GF-D8 (cell line): Measurements from ENCODE around the gene LDAH.

ENCODE experiments used
- DNase-seq: peaks from one replicate; lab custom pipeline; 2025; lab: John Stamatoyannopoulos, UW

LDAH gene

DNA sequence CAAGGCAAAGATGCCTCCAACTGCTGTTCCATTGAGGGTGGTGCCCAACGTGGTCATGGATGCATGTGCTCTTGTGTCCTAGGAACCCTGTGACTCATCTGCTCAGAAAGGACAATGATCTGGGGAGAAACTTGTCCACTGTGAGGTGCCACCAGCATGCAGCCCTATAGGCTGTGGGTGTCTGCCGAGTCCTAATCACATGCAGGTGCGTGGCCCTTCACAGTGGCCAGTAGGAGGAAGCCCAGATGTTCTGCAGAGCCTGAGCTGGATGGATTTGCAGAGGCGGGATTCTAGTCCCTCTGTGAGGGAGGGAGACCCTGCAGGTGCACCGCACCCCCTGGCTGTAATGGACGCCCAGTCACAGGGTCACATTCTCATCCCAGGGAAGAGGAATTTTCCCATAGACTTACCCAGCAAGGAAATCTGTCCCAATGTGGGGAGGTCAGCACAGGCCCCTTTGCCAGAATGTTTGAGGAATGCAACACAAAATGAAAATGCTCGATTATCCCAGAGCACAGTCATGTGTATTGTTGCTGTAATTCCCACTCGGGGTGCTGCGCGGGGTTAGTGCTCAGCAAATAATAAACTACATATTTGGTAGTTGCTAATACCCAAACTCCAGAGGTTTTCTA, 142.0 kb downstream of the LDAH start:
- DNase-seq: no peak

DNA sequence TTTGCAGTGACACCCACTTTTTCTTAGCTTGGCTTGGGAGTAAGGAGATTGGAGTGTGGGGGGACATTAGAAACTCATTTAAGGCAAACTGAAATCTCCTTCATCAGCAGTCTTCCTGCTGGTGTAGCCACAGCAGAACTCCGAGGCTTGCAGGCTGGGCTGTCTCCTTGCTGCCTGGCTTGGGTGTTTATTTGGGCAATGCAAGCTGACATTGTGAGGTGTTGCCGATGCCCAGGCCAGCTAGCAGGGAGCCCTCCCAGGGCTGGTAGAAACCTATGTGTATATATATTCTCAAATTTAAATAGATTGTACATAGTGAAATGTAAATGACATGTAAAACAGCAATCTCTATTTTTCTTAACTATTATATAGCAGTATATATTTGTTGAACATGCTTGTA, 144.1 kb downstream of the LDAH start:
- no peak for DNase-seq

DNA sequence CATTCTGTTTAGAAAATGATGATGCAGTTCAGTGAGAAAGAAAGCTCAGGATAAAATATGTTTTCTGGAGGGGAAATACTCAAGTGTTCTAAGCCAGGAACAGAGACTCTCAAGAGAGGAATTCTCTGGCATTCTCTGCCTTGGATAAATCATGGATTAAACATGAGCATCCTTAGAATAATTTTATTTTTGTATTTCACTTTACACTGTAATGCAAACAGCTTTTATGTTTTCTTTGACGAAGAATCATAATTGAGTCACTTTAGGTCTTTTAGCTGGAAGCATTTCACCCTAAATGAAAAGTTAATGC, 144.9 kb downstream of the LDAH start:
- no peak for DNase-seq

DNA sequence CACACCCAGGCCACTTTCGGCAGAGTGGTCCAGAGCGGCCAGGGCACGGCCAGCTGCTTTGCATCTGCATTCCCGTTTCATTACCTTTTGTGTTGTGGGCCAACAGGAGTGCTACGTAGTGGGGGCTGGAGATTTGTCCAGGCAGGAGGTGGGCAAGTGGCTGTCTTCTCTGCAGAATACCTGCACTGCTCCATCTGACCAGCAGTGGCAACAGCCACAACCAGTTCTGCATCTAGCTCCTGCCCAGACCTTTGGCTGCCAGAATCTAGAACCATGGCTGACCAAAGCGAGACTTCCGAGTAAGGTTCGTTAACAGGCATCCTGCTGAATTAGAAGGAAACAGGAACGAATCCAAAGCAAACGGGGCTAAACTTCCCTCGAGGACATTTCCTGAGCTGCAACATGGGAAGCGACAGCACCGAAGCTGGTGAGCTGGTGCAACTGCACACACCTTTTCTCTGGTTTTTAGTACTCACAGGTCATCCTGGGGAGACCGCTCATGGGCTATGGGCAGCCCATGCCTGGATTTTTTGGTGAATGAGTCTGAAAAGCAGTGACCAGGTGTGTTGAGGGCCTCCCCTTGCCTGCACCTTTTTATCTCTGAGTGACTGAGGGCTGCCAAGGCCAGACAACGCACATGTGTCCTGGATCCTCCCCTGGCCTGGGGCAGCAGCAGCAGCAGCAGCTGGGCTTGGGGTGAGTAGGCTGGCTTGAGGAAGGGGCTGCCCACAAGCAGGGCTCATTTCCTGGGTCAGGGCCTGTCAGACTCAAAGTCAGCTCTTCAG, 145.4 kb downstream of the LDAH start:
- no peak for DNase-seq

DNA sequence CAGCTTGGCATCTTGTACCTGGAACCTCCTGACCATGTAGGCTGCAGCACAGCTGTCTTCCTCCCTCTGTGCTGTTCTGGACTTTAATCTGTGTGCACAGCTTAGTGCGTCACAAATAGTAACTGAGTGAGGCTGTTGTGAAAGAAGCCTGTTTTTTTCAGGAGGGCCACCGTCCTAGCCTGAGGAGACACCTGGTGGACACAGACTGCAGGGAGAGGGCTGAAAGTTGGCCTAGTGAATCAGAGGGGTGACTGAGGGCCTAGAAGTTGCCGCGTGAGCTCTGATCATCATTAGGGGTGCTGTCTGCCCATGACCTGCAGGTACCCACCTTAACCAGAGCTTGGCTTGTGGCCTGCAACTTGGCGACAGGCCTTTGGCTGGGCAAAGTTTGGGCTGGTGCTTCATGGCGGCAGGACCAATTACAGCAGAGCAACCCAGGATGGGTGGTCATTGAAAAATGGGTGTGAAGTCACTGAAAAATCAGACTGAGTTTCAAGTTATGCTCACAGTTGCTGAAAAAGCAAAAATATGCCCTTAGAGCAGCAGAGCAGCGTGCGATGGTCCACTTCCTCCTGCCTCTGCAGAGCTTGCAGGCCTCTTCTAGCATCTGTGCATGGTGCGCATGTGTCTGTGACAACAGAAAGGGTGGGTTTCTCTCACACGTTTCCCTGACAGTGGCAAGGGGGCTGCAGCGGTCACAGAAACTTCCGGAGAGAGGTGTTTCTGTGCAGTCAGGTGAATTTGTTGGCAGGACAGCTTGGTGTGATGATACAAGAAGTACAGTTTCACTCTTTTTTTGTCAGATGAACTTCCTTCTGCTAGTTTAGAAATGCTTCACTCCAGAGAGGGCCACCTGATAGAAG, 146.3 kb downstream of the LDAH start:
- DNase-seq: no peak

DNA sequence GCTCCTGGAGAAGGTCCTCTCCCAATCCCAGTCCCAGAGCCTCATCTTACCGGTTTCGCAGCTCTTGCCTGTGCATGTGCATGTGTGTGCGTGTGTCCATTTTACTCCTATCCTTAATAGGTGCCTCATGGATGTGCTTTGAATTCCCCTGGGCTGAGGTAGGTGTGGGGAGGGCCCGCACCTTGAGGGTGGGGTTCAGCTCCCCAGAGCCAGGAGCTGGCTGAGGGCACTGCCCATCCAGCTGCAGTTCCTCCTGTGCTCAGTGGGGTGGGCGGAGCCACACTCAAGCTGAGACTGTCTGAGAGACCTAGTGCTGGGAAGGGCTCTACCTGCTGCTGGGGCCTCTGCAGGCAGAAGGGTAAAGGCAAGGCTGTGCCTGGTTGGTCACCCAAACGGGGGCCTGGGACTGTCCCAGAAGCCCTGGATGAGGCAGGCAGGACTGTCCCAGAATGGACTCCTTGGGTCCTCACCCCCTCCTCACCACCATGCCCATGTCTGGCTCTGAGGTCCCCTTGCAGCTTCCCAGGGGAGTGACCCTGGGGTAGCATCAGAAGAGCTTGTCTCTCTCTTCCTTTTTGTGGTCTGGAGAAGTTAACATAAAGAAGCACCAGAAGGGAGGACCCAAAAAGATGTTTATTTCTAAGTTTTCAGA, 147.1 kb downstream of the LDAH start:
- DNase-seq: no peak

DNA sequence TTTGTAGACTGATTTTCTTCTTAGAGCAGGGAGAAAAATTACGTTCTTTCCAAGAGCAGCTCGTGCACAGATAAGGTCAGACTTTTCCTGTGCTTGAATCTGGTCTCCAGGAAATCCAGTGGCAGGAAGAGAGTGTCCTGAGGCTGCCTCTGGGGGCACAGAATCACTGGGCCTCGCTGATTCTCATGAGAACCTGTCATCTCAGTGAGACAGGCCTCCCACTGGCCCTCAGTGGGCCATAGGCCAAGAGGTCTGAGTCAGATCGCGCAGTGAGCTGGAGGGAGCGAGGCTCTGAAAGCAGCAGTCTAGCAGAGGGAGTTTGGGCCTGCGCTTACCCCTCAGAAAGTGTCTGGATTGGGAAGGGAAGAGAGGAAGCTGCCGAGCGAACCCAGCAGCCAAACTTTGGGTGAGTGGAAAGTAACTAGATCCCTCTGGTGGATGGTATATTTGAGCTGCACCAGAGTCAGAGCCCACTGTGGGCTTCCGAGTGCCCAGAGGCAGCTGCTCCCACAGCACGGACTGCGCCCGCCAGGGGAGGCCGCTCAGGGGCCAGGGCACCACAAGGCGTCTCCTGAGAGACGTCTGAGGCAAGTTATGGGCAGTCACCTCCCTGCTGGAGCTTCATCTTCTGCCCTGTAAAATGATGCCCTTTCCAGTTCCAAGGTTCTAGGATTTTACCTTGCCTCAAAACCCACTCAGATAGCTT, 147.8 kb downstream of the LDAH start:
- no peak for DNase-seq

DNA sequence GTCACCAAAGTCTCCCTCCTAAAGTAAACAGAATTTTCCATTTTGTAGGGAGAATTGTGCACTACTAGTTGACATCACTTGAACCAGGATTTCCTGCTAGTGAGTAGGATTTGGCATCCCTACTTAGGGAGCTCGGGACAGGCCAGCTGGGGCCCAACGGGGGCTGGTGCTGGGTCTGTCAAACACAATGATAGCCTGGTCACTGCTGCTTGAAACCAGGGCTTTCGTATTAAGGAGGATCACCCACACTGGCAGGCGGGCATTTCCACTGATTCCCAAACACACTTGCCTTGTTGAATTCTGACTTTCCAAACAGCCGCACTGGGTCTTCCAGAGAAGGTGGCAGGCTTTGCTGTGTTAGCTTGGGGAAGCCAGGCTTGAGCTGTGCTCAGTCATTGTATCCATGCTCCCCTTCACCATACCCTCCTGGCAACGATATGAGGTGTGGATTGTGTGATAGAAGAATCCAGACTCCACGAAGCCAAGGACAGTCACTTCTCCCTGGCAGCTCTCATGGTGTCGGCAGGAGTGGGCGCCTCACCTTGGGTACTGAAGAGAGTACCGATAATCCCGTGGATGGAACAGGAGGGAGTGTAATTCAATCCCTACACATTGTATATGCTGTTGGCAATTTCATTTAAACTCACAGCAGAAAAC, 148.5 kb downstream of the LDAH start:
- DNase-seq: no peak

DNA sequence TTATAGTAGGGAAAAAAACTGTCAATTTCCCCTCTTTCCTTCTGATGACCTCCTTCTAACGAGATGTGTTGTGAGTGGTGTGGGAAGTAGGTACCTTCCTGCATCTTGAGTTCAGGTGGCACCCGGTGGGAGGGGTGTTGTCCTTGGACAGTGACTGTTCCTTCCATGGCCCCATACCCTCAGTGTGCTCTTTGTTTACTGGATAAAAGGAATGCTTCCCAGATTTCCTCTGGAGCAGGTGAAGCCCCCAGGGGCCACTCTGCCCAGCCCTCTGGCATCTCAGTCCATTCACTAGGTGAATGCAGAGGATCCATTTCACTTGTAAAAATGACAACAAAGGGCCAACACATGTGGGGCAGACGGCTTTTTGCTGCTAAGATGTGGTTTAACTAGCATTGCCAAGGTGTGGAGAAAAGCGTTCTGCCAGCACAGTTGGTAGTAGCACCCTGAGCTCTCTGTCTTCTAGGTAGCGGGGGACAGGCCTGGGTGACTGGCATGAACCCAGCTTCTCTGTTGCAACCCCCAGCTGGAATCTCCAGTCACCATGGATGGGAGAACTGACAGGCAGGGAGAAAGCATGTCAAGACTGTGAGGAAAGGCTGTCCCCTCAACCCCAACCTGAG, 149.1 kb downstream of the LDAH start:
- no peak for DNase-seq

DNA sequence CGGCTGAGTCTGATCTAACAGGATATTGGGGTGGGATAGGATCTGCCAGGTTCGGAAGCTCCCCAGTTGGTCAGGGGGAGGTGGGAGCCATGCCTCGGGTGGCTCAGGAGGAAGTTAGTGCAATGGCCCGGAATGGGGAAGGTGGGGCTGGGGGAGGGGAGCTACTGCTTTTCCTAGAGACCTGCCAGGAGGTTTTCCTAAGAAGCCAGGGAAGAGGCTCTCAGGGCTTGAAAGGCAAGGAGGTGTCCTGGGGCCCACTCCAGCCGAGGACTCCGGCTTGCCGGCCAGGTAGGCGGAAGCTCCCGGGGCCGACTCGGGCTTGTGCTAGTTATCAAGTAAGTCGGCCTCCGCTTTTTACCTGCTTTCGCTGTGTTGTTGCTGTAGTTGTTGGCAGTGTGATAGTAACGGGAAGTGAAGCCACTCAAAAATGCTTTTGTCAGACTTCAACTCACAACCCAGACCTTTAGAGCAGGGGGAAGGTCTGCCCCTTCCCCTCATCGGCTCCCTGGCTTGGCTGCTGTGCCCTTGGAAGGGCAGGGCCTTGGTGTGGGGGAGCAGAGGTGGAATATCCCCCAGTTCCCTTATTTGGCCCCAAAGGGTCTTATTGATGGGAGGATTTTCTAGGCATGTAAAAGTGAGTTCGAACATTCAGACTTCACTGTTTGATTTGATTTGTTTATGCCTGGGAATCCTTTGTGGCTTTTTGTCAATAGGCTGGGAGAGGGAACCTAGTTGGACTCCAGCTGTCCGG, 150.5 kb downstream of the LDAH start:
- DNase-seq: no peak

DNA sequence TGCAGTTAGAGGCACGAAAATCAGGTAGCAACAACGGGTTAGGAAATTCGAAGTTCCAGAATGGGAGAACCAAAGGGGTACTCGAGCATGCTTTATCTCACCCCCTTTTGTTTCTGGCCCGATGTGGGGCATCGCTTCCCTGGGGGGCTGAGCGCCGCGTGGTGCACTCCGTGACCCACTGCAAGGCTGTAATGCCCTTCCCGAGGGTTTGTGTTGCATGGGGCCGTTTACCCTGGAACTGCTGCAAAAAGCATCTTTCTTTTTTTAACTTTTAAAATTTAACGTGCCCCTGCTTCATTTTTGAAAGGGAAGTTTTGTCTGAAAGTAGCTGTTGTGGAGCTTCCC, 151.2 kb downstream of the LDAH start:
- DNase-seq: no peak

DNA sequence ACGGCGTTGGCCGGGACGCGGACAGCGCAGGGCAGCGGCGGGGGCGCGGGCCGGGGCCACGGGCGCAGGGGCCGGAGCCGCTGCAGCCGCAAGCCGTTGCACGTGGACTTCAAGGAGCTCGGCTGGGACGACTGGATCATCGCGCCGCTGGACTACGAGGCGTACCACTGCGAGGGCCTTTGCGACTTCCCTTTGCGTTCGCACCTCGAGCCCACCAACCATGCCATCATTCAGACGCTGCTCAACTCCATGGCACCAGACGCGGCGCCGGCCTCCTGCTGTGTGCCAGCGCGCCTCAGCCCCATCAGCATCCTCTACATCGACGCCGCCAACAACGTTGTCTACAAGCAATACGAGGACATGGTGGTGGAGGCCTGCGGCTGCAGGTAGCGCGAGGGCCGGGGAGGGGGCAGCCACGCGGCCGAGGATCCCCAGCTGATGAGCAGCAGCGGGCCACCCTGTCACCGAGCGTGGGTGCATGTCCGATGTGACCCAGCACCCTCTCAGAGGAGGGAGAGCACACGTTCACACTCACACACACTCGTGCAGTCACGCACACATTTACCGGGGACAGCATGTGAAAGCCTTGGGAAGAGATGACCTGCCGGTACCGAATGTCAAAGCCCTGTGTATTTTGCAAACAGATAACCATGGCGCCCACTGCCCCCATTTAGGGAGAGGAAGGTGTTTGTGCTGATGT, 151.7 kb downstream of the LDAH start:
- DNase-seq: no peak

DNA sequence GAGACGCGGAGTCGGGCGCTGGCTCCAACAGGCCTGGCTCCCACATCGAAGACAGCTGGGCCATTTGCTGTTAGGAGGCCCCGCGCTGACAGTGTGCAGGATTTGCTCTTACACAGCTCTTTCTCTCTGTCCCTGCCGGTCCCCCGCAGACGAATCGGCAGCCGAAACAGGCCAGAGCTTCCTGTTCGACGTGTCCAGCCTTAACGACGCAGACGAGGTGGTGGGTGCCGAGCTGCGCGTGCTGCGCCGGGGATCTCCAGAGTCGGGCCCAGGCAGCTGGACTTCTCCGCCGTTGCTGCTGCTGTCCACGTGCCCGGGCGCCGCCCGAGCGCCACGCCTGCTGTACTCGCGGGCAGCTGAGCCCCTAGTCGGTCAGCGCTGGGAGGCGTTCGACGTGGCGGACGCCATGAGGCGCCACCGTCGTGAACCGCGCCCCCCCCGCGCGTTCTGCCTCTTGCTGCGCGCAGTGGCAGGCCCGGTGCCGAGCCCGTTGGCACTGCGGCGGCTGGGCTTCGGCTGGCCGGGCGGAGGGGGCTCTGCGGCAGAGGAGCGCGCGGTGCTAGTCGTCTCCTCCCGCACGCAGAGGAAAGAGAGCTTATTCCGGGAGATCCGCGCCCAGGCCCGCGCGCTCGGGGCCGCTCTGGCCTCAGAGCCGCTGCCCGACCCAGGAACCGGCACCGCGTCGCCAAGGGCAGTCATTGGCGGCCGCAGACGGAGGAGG, 152.4 kb downstream of the LDAH start:
- no peak for DNase-seq

DNA sequence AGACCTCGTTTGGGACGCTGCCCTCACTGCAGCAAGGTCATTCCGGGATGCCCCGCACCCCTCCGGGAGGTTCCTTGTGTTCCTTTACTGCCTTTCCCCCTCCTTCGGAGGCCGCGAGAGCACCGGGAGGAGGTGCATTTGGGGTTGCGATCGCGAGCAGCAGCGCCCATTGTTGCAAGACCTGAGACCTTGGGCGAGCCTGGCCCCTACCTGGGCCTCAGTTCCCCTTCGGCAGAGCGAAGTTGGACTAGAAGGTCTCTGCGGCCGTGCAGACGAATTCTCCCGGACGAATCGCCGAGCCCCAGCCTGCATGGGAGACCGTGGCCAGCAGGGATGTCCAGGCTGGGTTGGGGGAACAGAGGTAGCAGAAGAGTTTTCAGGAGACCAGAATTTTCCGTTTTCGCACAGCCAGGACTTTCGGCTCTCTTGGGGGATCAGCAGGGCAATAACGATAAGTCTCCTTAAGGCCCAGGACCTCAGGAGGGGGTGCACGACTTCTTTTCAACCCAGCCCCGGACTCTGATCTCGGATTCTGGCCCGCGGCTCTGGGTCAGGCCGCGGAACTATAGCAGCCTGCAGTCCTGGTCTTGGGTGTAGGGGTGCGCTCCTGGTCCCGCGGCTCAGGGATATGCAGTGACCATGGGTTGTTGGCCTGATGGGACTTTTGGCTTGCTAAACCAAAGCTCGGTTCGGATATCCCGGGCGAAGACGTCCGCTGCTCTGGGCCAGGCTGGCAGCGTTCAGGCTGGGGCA, 153.2 kb downstream of the LDAH start:
- no peak for DNase-seq

DNA sequence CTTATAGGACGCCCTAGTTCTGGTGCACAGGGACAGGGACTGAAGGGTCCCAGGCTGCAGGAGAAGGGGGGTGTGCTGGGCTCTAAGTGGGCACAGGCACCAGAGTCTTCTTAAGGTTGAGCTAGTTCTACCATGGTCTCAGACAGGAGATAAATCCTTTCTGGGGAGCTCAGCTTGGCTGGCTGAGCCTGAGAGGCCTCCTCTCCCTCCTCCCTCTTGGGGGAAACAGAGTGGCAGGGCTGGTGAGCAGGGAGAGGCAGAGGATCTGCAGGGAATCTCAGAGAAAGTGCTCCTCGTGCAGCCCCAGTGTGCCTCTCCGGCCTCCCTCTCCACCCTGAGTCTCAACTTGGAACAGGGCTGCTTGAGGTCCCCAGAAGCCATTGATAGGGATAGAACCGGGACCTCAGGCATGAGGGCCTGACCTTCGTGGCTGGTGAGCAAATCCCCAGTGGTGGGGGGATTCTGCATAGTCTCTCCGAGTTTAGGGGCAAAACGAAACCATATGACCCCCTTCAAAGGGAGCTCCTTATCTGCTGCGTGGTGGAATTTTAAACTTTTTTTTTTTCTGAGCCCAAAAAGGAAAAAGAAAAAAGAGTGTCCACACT, 153.9 kb downstream of the LDAH start:
- no peak for DNase-seq

DNA sequence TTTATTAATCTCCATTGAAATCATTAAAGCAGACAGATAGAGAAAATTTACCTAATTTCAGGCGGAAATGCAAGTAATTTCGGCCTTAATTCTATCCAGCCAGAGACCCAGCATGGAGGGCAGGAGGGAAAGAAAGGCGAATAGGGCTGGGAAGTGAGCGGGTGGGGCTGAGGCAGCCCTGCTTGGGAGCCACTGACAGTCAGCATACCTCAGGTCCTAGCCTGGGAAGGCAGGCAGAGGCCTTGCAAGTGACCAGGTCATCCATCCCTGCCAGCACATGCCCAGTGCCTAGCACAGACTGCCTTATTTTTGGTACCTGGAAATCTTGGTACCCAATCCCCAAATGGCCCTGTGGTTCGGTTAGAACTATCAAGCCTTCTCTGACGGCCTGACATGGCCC, 154.4 kb downstream of the LDAH start:
- DNase-seq: no peak

DNA sequence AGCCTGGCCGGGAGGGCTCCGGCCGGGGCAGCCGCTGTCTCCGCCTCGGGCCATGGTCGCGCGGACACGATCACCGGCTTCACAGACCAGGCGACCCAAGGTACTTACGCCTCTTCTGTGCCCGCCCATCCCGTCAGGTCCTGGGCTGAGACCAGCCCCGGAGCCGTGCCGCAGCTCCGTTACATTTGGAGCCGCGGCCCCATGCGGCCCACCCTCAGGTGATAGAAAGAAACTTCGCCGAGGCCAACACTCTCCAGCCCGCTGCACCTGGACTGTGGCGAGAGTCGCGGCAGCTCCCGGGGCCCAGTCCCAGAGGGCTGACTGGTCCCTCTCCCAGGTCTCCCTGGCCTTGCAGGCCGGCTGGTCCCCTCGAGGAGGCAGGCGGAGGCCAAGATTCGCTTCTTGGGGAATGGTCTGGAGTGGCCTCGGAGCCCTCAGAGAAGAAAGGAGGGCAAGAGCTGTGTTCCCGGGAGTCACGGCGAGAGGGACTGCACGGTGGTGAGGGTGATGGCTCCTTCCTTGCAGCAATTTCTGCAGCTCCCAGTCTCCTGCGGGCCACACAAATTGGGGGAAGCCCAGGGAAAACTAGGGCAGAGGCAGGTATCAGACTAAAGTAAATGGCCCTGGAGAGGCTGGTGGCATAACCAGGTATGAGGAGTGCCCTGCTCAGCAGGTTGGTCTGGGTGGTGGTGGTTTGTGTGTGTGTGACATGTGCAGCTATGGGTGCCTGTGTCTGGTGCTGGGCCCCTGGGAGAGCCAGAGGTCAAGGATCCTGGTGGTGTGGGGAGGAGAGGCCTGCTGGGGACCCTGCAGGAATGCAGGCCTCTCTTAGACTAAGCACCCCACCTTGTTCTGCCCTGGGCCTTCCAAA, 155.1 kb downstream of the LDAH start:
- DNase-seq: no peak
